Gastroesophageal sphincter (tissue), 4 donors: ENCODE measurements around the gene NCAPD2. TPM values are rescaled to one million over a fixed set of nuclear protein-coding genes. Genes with fewer than 3 reads are reported as not detected.

ENCODE experiments used
- ATAC-seq: fragments of 150-250 bp; one replicate; pipeline ENCODE4 v1.9.1; 2016; ENCODE audit warnings: mild to moderate bottlenecking, moderate library complexity
- H3K27ac ChIP-seq, 4 donors: fragments of 200-600 bp; sonication (generic) in 3 of 4; 1 replicate in 3 of 4; 2 replicates in 1 of 4; pipeline ENCODE4 v1.5.1; 2016 to 2019
- H3K27me3 ChIP-seq: fragments of 200-600 bp; sonication (generic); one replicate; pipeline ENCODE4 v1.5.1; 2019
- H3K36me3 ChIP-seq, 2 donors: fragments of 200-600 bp; sonication (generic); one replicate each; pipeline ENCODE4 v1.5.1; 2019; ENCODE audit warnings: control low read depth in 1 of 2
- H3K4me1 ChIP-seq, 3 donors: fragments of 200-600 bp; sonication (generic); 1 replicate in 2 of 3; 2 replicates in 1 of 3; pipeline ENCODE4 v1.5.1; 2016 to 2019; ENCODE audit warnings: control low read depth in 2 of 3
- H3K4me3 ChIP-seq, 2 donors: fragments of 200-600 bp; sonication (generic); one replicate each; pipeline ENCODE4 v1.5.1; 2019; ENCODE audit warnings: mild to moderate bottlenecking in 1 of 2, moderate library complexity in 1 of 2
- H3K9me3 ChIP-seq, 3 donors: fragments of 200-600 bp; sonication (generic); one replicate each; pipeline ENCODE4 v1.5.1; 2017 to 2019; ENCODE audit warnings: control low read depth in 2 of 3
- EP300 ChIP-seq: sonication (generic); formaldehyde crosslinking; IDR thresholded peaks from one replicate; pipeline ENCODE4 v1.6.1; 2017; ENCODE audit warnings: antibody characterized with exemption, mild to moderate bottlenecking
- POLR2A ChIP-seq, 2 donors: fragments of 450-650 bp; IDR thresholded peaks; one replicate each; pipeline ENCODE4 v1.6.1; 2017; ENCODE audit warnings: antibody characterized with exemption in 2 of 2, mild to moderate bottlenecking in 2 of 2, moderate library complexity in 1 of 2
- POLR2AphosphoS5 ChIP-seq: sonication (generic); formaldehyde crosslinking; IDR thresholded peaks from one replicate; pipeline ENCODE4 v1.6.1; 2017; ENCODE audit warnings: antibody characterized with exemption
- WGBS, 2 donors: methylation state at CpG; one replicate each; pipeline ENCODE4 v1.1.5; 2018; ENCODE audit warnings: low coverage in 1 of 2; 5-methylcytosine and 5-hydroxymethylcytosine counted together
- total RNA-seq, 4 donors: library from RNA; depleted of rRNA; stranded (reverse); fragments of >200 nt; gene quantifications; one replicate each; pipeline ENCODE4 v1.1.0, GENCODE V29; 2016
- TF ChIP-seq, protein P1 (sequence below), 4 experiments: fragments of 200-600 bp in 2 of 4; fragments of 450-650 bp in 2 of 4; sonication (generic) in 1 of 4; IDR thresholded peaks; one replicate each; pipeline ENCODE4 v1.5.1; 2017 to 2019; ENCODE audit warnings: antibody characterized with exemption in 4 of 4, mild to moderate bottlenecking in 2 of 4, moderate library complexity in 2 of 4

NCAPD2 gene
- total RNA-seq, 4 donors from 2014 or later = 21.2 to 28.0 (median 24.8) TPM

GRCh38 chr12:6549684-6550151, 55.8 kb downstream of the NCAPD2 start:
- peaks cover 0 to 77% (median 52%) of the 10 kb centered on the region in 3 donors for H3K4me1 ChIP-seq
- no peak overlapping the region for H3K4me3 ChIP-seq
- no peak for ATAC-seq

DNA sequence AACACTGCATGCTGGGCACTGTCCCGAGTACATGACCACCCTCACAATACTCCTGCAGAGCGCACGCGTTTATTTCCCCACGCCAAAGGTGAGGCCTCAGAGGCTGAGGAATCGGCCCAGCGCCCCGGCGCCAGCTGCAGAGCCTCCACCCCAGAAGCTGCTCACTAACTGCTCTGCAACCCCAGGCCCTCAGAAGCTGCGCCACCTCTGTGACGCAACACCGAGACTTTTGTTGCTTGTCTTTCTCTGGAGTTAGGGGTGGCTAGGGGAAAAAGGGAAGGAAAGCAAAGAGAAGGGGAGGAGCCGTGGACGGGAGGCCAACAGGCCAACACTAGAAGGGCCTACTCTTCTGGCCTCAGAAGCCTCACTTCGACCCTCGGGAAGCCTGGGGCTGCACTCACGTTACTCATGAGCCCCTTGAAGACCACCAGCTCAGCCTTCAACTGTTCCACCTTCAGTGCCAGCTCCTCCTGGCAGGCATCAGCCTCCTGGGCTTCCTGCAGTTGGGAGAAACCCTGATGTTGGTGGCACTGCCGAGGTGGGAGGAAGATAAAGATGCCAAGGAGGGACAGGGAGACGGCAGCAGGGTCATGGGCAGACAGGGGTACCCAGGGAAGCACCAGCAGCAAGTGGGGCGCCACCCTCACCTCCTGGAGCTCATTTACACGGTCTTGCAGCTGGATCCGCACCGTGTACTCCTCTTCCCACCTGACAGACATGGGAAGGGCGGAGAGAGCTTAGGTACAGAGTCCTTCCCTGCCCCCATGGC, 56.6 kb downstream of the NCAPD2 start:
- TF ChIP-seq POLR2AphosphoS5 (no peak), POLR2A (IDR thresholded peaks at IDR 0.05) (no peak), EP300 (no peak)
- TF ChIP-seq, protein P1, sequence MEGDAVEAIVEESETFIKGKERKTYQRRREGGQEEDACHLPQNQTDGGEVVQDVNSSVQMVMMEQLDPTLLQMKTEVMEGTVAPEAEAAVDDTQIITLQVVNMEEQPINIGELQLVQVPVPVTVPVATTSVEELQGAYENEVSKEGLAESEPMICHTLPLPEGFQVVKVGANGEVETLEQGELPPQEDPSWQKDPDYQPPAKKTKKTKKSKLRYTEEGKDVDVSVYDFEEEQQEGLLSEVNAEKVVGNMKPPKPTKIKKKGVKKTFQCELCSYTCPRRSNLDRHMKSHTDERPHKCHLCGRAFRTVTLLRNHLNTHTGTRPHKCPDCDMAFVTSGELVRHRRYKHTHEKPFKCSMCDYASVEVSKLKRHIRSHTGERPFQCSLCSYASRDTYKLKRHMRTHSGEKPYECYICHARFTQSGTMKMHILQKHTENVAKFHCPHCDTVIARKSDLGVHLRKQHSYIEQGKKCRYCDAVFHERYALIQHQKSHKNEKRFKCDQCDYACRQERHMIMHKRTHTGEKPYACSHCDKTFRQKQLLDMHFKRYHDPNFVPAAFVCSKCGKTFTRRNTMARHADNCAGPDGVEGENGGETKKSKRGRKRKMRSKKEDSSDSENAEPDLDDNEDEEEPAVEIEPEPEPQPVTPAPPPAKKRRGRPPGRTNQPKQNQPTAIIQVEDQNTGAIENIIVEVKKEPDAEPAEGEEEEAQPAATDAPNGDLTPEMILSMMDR (IDR thresholded peaks at IDR 0.05) = no peak
- Histone ChIP-seq H3K27ac (peak overlapping the region; percentile 82 to 94 (median 92)), H3K9me3 (no peaks in the 10 kb centered on the region), H3K4me1 (peaks cover 0 to 84% (median 56%) of the 10 kb centered on the region in 3 donors), H3K4me3 (no peak overlapping the region), H3K27me3 (no peaks in the 10 kb centered on the region), H3K36me3 (peaks cover 0 to 45% of the 10 kb centered on the region in 2 donors)
- no peak for ATAC-seq
- WGBS, 2 donors = 45 to 65% methylated on average over 2 of the region's 24 CpGs

More at GRCh38 chr12:6549684-6550151, 55.8 kb downstream of the NCAPD2 start:
- H3K9me3 ChIP-seq = no peaks in the 10 kb centered on the region
- WGBS, 2 donors = 67% methylated on average over 1 of the region's 18 CpGs; no CpG with 5 or more reads in 1 of the 2 donors
- TF ChIP-seq, protein P1 (IDR thresholded peaks at IDR 0.05) = no peak
- TF ChIP-seq POLR2A (IDR thresholded peaks at IDR 0.05) = no peak
- TF ChIP-seq EP300 = no peak
- no peak for TF ChIP-seq POLR2AphosphoS5
- peaks cover 0 to 52% of the 10 kb centered on the region in 2 donors for H3K36me3 ChIP-seq
- peak overlapping the region in 3 of 4 donors; percentile 91 to 94 (median 93) for H3K27ac ChIP-seq
- H3K27me3 ChIP-seq = no peaks in the 10 kb centered on the region

DNA sequence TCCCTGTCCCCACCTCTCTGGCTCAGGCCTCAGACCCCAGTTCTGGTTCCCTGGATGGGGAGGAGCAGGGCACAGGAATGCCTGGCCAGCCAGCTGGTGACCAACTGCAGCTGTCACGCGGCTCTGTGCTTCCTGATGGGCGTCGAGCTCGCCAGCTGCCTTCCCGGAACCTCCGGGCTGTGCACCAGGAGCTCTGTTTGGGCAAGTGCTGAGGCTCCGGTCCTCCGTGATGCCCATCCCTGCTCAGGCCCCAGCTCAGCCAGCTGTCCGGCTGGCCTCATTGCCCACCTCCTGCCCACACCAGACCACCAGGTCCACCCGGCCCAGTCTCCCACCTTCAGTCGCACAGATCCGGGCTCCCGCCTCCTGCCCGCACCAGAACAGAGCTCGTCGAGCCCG, 57.2 kb downstream of the NCAPD2 start:
- Histone ChIP-seq H3K27me3 (no peaks in the 10 kb centered on the region), H3K4me1 (peaks cover 0 to 87% (median 56%) of the 10 kb centered on the region in 3 donors), H3K9me3 (no peaks in the 10 kb centered on the region), H3K27ac (peak overlapping the region; percentile 82 to 94 (median 92)), H3K4me3 (peak overlapping the region in 1 of 2 donors; percentile 80), H3K36me3 (peaks cover 0 to 39% of the 10 kb centered on the region in 2 donors)
- ATAC-seq = peak; percentile 8
- WGBS, 2 donors = no CpG with 5 or more reads among the region's 18 CpGs
- TF ChIP-seq POLR2AphosphoS5 = peak; percentile 91
- peak in 1 of 2 donors; percentile 22 for TF ChIP-seq POLR2A (IDR thresholded peaks at IDR 0.05)
- TF ChIP-seq, protein P1 (IDR thresholded peaks at IDR 0.05) = no peak
- no peak for TF ChIP-seq EP300

- peaks cover 0 to 92% (median 59%) of the 10 kb centered on the region in 3 donors for H3K4me1 ChIP-seq
- TF ChIP-seq EP300 = no peak
- TF ChIP-seq, protein P1 (IDR thresholded peaks at IDR 0.05) = peak in 1 of 4 experiments; percentile 2
- peak overlapping the region in 1 of 2 donors; percentile 80 for H3K4me3 ChIP-seq
- H3K27me3 ChIP-seq = no peaks in the 10 kb centered on the region
- ATAC-seq = peak; percentile 51
- H3K27ac ChIP-seq = peak overlapping the region; percentile 82 to 94 (median 92)
- 9 to 15% methylated on average over 6 to 7 of the region's 11 CpGs for WGBS, 2 donors
- peaks cover 0 to 34% of the 10 kb centered on the region in 2 donors for H3K36me3 ChIP-seq
- no peaks in the 10 kb centered on the region for H3K9me3 ChIP-seq
These were observed 57.7 kb downstream of the NCAPD2 start for GRCh38 chr12:6551496-6552139.
